Thyroid gland (tissue), 4 donors: Measurements from ENCODE around the gene PADI6.

Source experiments
- CTCF ChIP-seq, 6 experiments: fragments of 200-600 bp in 3 of 6; fragments of 450-650 bp in 3 of 6; sonication (generic) in 3 of 6; IDR thresholded peaks; one replicate each; pipeline ENCODE4 v1.5.1; 2016 to 2019; ENCODE audit warnings: antibody characterized with exemption in 6 of 6, mild to moderate bottlenecking in 2 of 6, inconsistent platforms in 1 of 6, moderate library complexity in 1 of 6
- POLR2A ChIP-seq, 2 donors: fragments of 450-650 bp; IDR thresholded peaks; one replicate each; pipeline ENCODE4 v1.6.1; 2017; ENCODE audit warnings: antibody characterized with exemption in 2 of 2, mild to moderate bottlenecking in 2 of 2, moderate library complexity in 1 of 2

GRCh38 chr1:17433261-17433660 is 61.3 kb downstream of the PADI6 start:
- no peak for TF ChIP-seq POLR2A (IDR thresholded peaks at IDR 0.05)
- TF ChIP-seq CTCF (IDR thresholded peaks at IDR 0.05), result no peak
